Naive thymus-derived CD4-positive, alpha-beta T cell (primary cell): ENCODE measurements around the gene CYLD. TPM values are rescaled to one million over a fixed set of nuclear protein-coding genes. Genes with fewer than 3 reads are reported as not detected.

Experiments
- ATAC-seq: fragments of 150-1000 bp; cut with Tn5 transposase; 2 replicates; pipeline ENCODE4 v1.10.0; 2021; ENCODE audit warnings: mild to moderate bottlenecking, moderate library complexity
- CTCF ChIA-PET: fragments of 350-600 bp; sonication (Branson Sonifier 250); formaldehyde crosslinking; loops from one replicate; lab custom pipeline; 2021; ENCODE audit warnings: antibody characterized with exemption; lab: Charles Lee
- POLR2A ChIA-PET: fragments of 350-600 bp; sonication (Branson Sonifier 250); formaldehyde crosslinking; loops from one replicate; lab custom pipeline; 2021; ENCODE audit warnings: antibody characterized with exemption, inconsistent platforms; lab: Charles Lee
- DNase-seq, 9 donors: peaks; one replicate each; pipeline versions ENCODE4 v3.0.0 to v3.0.0-alpha.2; 2020 to 2022; ENCODE audit warnings: mixed read lengths in 1 of 9
- H3K27ac ChIP-seq: one replicate; pipeline ENCODE4 v1.7.0; 2013; ENCODE audit warnings: mild to moderate bottlenecking, low read depth, low read length, moderate library complexity
- H3K27me3 ChIP-seq, 2 donors: one replicate each; pipeline ENCODE4 v1.7.0; 2013; ENCODE audit warnings: low read length in 2 of 2, mild to moderate bottlenecking in 2 of 2, moderate library complexity in 2 of 2; ENCODE audit not compliant: control insufficient read depth in 2 of 2, insufficient read depth in 2 of 2
- H3K36me3 ChIP-seq, 3 experiments: 1 replicate in 2 of 3; 2 replicates in 1 of 3; pipeline ENCODE4 v1.7.0; 2013; ENCODE audit warnings: low read length in 3 of 3, mild to moderate bottlenecking in 3 of 3, moderate library complexity in 1 of 3; ENCODE audit not compliant: insufficient read depth in 3 of 3, control insufficient read depth in 2 of 3
- H3K4me1 ChIP-seq, 2 donors: one replicate each; pipeline ENCODE4 v1.7.0; 2013; ENCODE audit warnings: low read length in 2 of 2, mild to moderate bottlenecking in 2 of 2, moderate library complexity in 1 of 2; ENCODE audit not compliant: control insufficient read depth in 2 of 2, insufficient read depth in 2 of 2
- H3K4me3 ChIP-seq: 2 replicates; pipeline ENCODE4 v1.7.0; 2013; ENCODE audit warnings: mild to moderate bottlenecking, low read length
- H3K9me3 ChIP-seq, 3 experiments: 1 replicate in 2 of 3; 2 replicates in 1 of 3; pipeline ENCODE4 v1.7.0; 2013; ENCODE audit warnings: low read length in 3 of 3; ENCODE audit not compliant: control insufficient read depth in 2 of 3
- H3K27ac Mint-ChIP-seq, 9 donors: one replicate each; pipeline ENCODE4 v1.8.0; 2020 to 2022; ENCODE audit warnings: mixed read lengths in 9 of 9, mild to moderate bottlenecking in 8 of 9, moderate library complexity in 5 of 9, inconsistent platforms in 2 of 9
- H3K27me3 Mint-ChIP-seq, 5 donors: one replicate each; pipeline ENCODE4 v1.8.0; 2021 to 2022; ENCODE audit warnings: mixed read lengths in 5 of 5, mild to moderate bottlenecking in 1 of 5
- H3K36me3 Mint-ChIP-seq, 5 donors: one replicate each; pipeline ENCODE4 v1.8.0; 2020 to 2022; ENCODE audit warnings: mixed read lengths in 5 of 5, mild to moderate bottlenecking in 3 of 5, inconsistent platforms in 1 of 5
- H3K4me1 Mint-ChIP-seq, 7 donors: one replicate each; pipeline ENCODE4 v1.8.0; 2020 to 2022; ENCODE audit warnings: mixed read lengths in 7 of 7, mild to moderate bottlenecking in 3 of 7, inconsistent platforms in 1 of 7
- H3K4me3 Mint-ChIP-seq, 10 donors: one replicate each; pipeline ENCODE4 v1.8.0; 2020 to 2022; ENCODE audit warnings: mild to moderate bottlenecking in 10 of 10, mixed read lengths in 10 of 10, moderate library complexity in 6 of 10, inconsistent platforms in 2 of 10
- H3K9me3 Mint-ChIP-seq, 11 donors: one replicate each; pipeline ENCODE4 v1.8.0; 2020 to 2022; ENCODE audit warnings: mixed read lengths in 11 of 11, mild to moderate bottlenecking in 4 of 11, inconsistent platforms in 1 of 11, moderate library complexity in 1 of 11
- intact Hi-C, 2 donors: fragments of 100-400 bp; cut with micrococcal nuclease; formaldehyde crosslinking; loops; one replicate each; pipeline ENCODE4 v1.15.1; 2023
- polyA plus RNA-seq, 2 donors: library from polyadenylated mRNA; unstranded; fragments of 300-500 nt; fragmentation: Illumina TruSeq; gene quantifications; one replicate each; pipeline ENCODE4 v1.2.3, GENCODE V29; 2021
- total RNA-seq, 6 experiments: library from RNA in 5 of 6; stranded (reverse) in 5 of 6; gene quantifications; 1 replicate in 5 of 6; 2 replicates in 1 of 6; pipeline ENCODE4 v1.2.3 and lab custom pipeline; 2021 to 2026

The CYLD gene
- total and polyA plus RNA-seq, 7 experiments from 2014 or later = 170 to 393 (median 276) TPM

- ChIA-PET POLR2A (no interaction called here), CTCF (no interaction called here)
- intact Hi-C loops = no loop called here
- H3K27me3 Mint-ChIP-seq = no peaks in the 10 kb centered on the region
- Histone ChIP-seq H3K27ac (no peak overlapping the region), H3K9me3 (no peaks in the 10 kb centered on the region), H3K4me1 (peaks cover 8 to 10% of the 10 kb centered on the region in 2 donors), H3K4me3 (no peak overlapping the region), H3K27me3 (no peaks in the 10 kb centered on the region), H3K36me3 (no peaks in the 10 kb centered on the region)
- peaks cover 22 to 43% (median 31%) of the 10 kb centered on the region in 7 donors for H3K4me1 Mint-ChIP-seq
- peak overlapping the region in 2 of 10 donors; percentile 12 to 20 for H3K4me3 Mint-ChIP-seq
- H3K27ac Mint-ChIP-seq = peak overlapping the region in 1 of 9 donors; percentile 41
- H3K36me3 Mint-ChIP-seq = peaks cover 3 to 45% (median 9%) of the 10 kb centered on the region in 5 donors
- peaks cover 3 to 13% (median 9%) of the 10 kb centered on the region in 11 donors for H3K9me3 Mint-ChIP-seq
- ATAC-seq (no peak), DNase-seq (no peak)
These were observed 31.9 kb upstream of the CYLD start for GRCh38 chr16:50709980-50710379.

- H3K9me3 Mint-ChIP-seq = peaks cover 0 to 4% (median under 1%) of the 10 kb centered on the region in 11 donors
- ChIA-PET CTCF (no interaction called here), POLR2A (interaction anchor here (1.6 kb wide), 1 partner anchor 10 kb away, joined by 3 read pairs; no protein-coding TSS in a partner anchor)
- H3K36me3 ChIP-seq = no peaks in the 10 kb centered on the region
- H3K27ac ChIP-seq = no peak overlapping the region
- no peak overlapping the region for H3K27ac Mint-ChIP-seq
- ATAC-seq (no peak), DNase-seq (no peak)
- no peaks in the 10 kb centered on the region for H3K9me3 ChIP-seq
- no peaks in the 10 kb centered on the region for H3K27me3 ChIP-seq
- H3K36me3 Mint-ChIP-seq = peaks cover 0 to 34% (median 0%) of the 10 kb centered on the region in 5 donors
- intact Hi-C loops = no loop called here
- H3K4me3 ChIP-seq = no peak overlapping the region
- H3K27me3 Mint-ChIP-seq = no peaks in the 10 kb centered on the region
- H3K4me1 ChIP-seq = peaks cover 8 to 10% of the 10 kb centered on the region in 2 donors
- peaks cover 22 to 36% (median 29%) of the 10 kb centered on the region in 7 donors for H3K4me1 Mint-ChIP-seq
- no peak overlapping the region for H3K4me3 Mint-ChIP-seq
These were observed 30.8 kb upstream of the CYLD start for GRCh38 chr16:50711040-50711439.

DNA sequence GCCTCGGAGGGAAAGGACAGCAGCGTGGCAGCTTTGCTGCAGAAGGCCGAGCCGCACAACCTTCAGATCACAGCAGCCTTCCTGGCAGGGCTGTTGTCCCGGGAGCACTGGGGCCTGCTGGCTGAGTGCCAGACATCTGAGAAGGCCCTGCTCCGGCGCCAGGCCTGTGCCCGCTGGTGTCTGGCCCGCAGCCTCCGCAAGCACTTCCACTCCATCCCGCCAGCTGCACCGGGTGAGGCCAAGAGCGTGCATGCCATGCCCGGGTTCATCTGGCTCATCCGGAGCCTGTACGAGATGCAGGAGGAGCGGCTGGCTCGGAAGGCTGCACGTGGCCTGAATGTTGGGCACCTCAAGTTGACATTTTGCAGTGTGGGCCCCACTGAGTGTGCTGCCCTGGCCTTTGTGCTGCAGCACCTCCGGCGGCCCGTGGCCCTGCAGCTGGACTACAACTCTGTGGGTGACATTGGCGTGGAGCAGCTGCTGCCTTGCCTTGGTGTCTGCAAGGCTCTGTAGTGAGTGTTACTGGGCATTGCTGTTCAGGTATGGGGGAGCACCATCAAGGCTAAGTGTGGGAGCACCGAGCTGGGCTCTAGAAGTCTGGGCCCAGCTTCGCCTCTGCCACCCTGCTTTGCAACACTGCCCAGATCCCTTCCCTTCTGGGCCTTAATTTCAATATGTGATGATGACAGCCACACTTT lies 29.9 kb upstream of the CYLD start:
- H3K9me3 ChIP-seq = no peaks in the 10 kb centered on the region
- Mint-ChIP-seq H3K27me3 (no peaks in the 10 kb centered on the region), H3K9me3 (peaks cover 0 to 1% (median 0%) of the 10 kb centered on the region in 11 donors), H3K36me3 (peaks cover 0 to 33% (median 0%) of the 10 kb centered on the region in 5 donors), H3K27ac (peak overlapping the region in 1 of 9 donors; percentile 62), H3K4me3 (no peak overlapping the region), H3K4me1 (peaks cover 26 to 44% (median 31%) of the 10 kb centered on the region in 7 donors)
- H3K27ac ChIP-seq = no peak overlapping the region
- DNase-seq = no peak
- ChIA-PET POLR2A (interaction anchor here (1.6 kb wide), 1 partner anchor 9 kb away, joined by 3 read pairs; no protein-coding TSS in a partner anchor), CTCF (no interaction called here)
- H3K36me3 ChIP-seq = no peaks in the 10 kb centered on the region
- H3K27me3 ChIP-seq = no peaks in the 10 kb centered on the region
- no peak overlapping the region for H3K4me3 ChIP-seq
- peaks cover 8 to 10% of the 10 kb centered on the region in 2 donors for H3K4me1 ChIP-seq
- ATAC-seq = no peak
- intact Hi-C loops = no loop called here

- Histone ChIP-seq H3K27ac (no peak overlapping the region), H3K4me1 (peaks cover 8 to 10% of the 10 kb centered on the region in 2 donors), H3K9me3 (no peaks in the 10 kb centered on the region), H3K36me3 (no peaks in the 10 kb centered on the region), H3K27me3 (no peaks in the 10 kb centered on the region), H3K4me3 (no peak overlapping the region)
- Mint-ChIP-seq H3K9me3 (no peaks in the 10 kb centered on the region), H3K4me3 (no peak overlapping the region), H3K4me1 (peaks cover 29 to 49% (median 36%) of the 10 kb centered on the region in 7 donors), H3K36me3 (peaks cover 0 to 31% (median 0%) of the 10 kb centered on the region in 5 donors), H3K27ac (peak overlapping the region in 1 of 9 donors; percentile 62), H3K27me3 (no peaks in the 10 kb centered on the region)
- intact Hi-C loops = no loop called here
- POLR2A ChIA-PET = interaction anchor here (1.2 to 1.6 kb wide), 2 partner anchors 8 to 29 kb away, joined by 3 read pairs; no protein-coding TSS in a partner anchor
- CTCF ChIA-PET = no interaction called here
- no peak for DNase-seq
- ATAC-seq = no peak
These were observed 29.4 kb upstream of the CYLD start for GRCh38 chr16:50712560-50712898.

- no peak overlapping the region for H3K27ac Mint-ChIP-seq
- DNase-seq (no peak), ATAC-seq (no peak)
- peaks cover 30 to 48% (median 36%) of the 10 kb centered on the region in 7 donors for H3K4me1 Mint-ChIP-seq
- H3K9me3 Mint-ChIP-seq = no peaks in the 10 kb centered on the region
- peaks cover 8 to 10% of the 10 kb centered on the region in 2 donors for H3K4me1 ChIP-seq
- H3K27me3 Mint-ChIP-seq = no peaks in the 10 kb centered on the region
- no peak overlapping the region for H3K4me3 Mint-ChIP-seq
- H3K36me3 Mint-ChIP-seq = peaks cover 0 to 26% (median 0%) of the 10 kb centered on the region in 5 donors
- H3K9me3 ChIP-seq = no peaks in the 10 kb centered on the region
- POLR2A ChIA-PET = interaction anchor here (0.6 to 1.6 kb wide), 3 partner anchors 8 to 312 kb away, joined by 3 to 4 read pairs (median 3); no protein-coding TSS in a partner anchor
- CTCF ChIA-PET = no interaction called here
- no peak overlapping the region for H3K4me3 ChIP-seq
- no peak overlapping the region for H3K27ac ChIP-seq
- no peaks in the 10 kb centered on the region for H3K36me3 ChIP-seq
- no peaks in the 10 kb centered on the region for H3K27me3 ChIP-seq
- intact Hi-C loops = no loop called here
These were observed 28.9 kb upstream of the CYLD start for GRCh38 chr16:50712956-50713355.

DNA sequence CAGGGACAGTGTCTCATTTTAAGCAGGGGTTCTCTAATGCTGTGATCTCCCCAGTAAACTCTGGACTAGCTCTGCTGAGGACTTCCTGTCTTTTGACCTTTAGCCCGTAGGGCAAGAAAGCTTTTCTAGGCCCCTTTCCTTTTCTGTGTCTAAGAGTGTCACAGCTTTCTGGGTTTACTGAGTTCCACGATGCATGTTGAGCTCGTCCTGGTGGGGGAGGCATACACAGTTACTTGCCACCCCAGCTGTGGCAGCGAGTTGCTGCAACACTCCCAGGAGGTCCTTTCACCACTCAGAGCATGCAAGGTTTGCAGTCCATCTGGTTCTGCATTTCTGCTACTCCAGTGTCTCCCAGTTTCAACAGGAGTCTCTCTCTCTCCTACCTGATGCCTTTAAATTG lies 24.8 kb upstream of the CYLD start:
- CTCF ChIA-PET = interaction anchor here (0.7 to 2.0 kb wide), 4 partner anchors 9 to 50 kb away, joined by 3 to 9 read pairs (median 6); no protein-coding TSS in a partner anchor
- Histone ChIP-seq H3K9me3 (no peaks in the 10 kb centered on the region), H3K36me3 (no peaks in the 10 kb centered on the region), H3K4me3 (no peak overlapping the region), H3K27ac (no peak overlapping the region), H3K27me3 (no peaks in the 10 kb centered on the region), H3K4me1 (peaks cover 11 to 13% of the 10 kb centered on the region in 2 donors)
- H3K36me3 Mint-ChIP-seq = peaks cover 0 to 19% (median 0%) of the 10 kb centered on the region in 5 donors
- H3K27ac Mint-ChIP-seq = peak overlapping the region in 4 of 9 donors; percentile 23 to 66 (median 41)
- peaks cover 0 to 2% (median 0%) of the 10 kb centered on the region in 11 donors for H3K9me3 Mint-ChIP-seq
- no peaks in the 10 kb centered on the region for H3K27me3 Mint-ChIP-seq
- DNase-seq (no peak), ATAC-seq (no peak)
- POLR2A ChIA-PET = interaction anchor here (1.7 kb wide), 1 partner anchor 36 kb away, joined by 6 read pairs; the partner anchor contains the start of gene SNX20
- intact Hi-C loops = no loop called here
- H3K4me3 Mint-ChIP-seq = no peak overlapping the region
- H3K4me1 Mint-ChIP-seq = peaks cover 31 to 45% (median 35%) of the 10 kb centered on the region in 7 donors
